ENCODE results near the gene PHKA2.

- TF ChIP-seq POLR2A (IDR thresholded peaks at IDR 0.05; ENCODE audit: low read depth, low read length) (no peak), CTCF (conservative IDR thresholded peaks at IDR 0.05; ENCODE audit: low read depth, low read length) (no peak), MAZ (IDR thresholded peaks at IDR 0.05; ENCODE audit: borderline replicate concordance, low read depth, low read length) (no peak), RCOR1 (IDR thresholded peaks at IDR 0.05; ENCODE audit: insufficient replicate concordance, low read length) (no peak), RFX5 (IDR thresholded peaks at IDR 0.05; ENCODE audit: low read depth, low read length) (no peak), RAD21 (IDR thresholded peaks at IDR 0.05; ENCODE audit: low read length) (no peak), ELK1 (IDR thresholded peaks at IDR 0.05; ENCODE audit: borderline replicate concordance, low read depth, low read length) (no peak), CEBPB (IDR thresholded peaks at IDR 0.05; ENCODE audit: low read depth, low read length) (no peak), SMC3 (IDR thresholded peaks at IDR 0.05; ENCODE audit: low read depth, low read length) (no peak), NFE2L2 (IDR thresholded peaks at IDR 0.05; ENCODE audit: low read depth, low read length) (no peak), BHLHE40 (IDR thresholded peaks at IDR 0.05; ENCODE audit: low read depth, low read length) (no peak), USF2 (IDR thresholded peaks at IDR 0.05; ENCODE audit: low read depth, low read length) (no peak)
These were observed 108.5 kb downstream of the PHKA2 start for GRCh38 chrX:18875256-18875878.
